ENCODE data around the gene HPSE. TPM values are rescaled to one million over a fixed set of nuclear protein-coding genes. Genes with fewer than 3 reads are reported as not detected.

HPSE gene
- total and polyA plus RNA-seq, 2 experiments from 2014 or later: 2.2 to 2.9 TPM

DNA sequence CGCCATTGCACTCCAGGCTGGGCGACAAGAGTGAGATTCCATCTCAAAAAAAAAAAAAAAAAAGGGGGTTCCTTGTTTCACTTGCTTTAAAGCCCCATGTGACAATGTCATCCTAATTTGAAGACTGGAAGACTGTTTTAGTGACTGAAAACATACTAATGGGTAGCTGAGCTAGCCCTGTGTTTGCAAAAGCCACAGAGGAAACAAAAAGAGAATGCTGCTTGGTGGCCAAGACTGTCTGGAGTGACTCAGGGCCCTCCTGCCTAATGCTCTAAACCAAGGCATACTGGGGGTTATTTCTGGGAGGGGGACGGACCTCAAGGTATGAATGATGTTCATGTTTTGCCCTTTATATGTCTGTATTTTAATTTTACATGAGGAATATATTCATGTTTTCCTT, 16.0 kb downstream of the HPSE start:
- DNase-seq (ENCODE audit: low spot score): no peak
- H3K4me2 ChIP-seq: no peak overlapping the region
- no peak for ATAC-seq
- Mint-ChIP-seq H3K9me3 (no peaks in the 10 kb centered on the region), H3K36me3 (ENCODE audit: low read depth) (no peaks in the 10 kb centered on the region), H3K27ac (no peak overlapping the region; the same call in 1 of the 2 replicates), H3K27me3 (ENCODE audit: insufficient read depth, low read depth, poor library complexity) (no peaks in the 10 kb centered on the region), H3K4me3 (no peak overlapping the region), H3K4me1 (no peaks in the 10 kb centered on the region)
- no peak overlapping the region for H3K4me3 ChIP-seq
- no peaks in the 10 kb centered on the region for H3K27me3 ChIP-seq (ENCODE audit: insufficient read depth)
- H3K9me2 ChIP-seq (ENCODE audit: insufficient read depth): no peaks in the 10 kb centered on the region
- no peak overlapping the region for H2AFZ ChIP-seq
- H3K4me1 ChIP-seq (ENCODE audit: insufficient read depth): no peaks in the 10 kb centered on the region
- H3K27ac ChIP-seq (ENCODE audit: low read depth): no peak overlapping the region
- H4K20me1 ChIP-seq (replicated peaks; ENCODE audit: insufficient read depth): no peaks in the 10 kb centered on the region
- H3K79me2 ChIP-seq (replicated peaks; ENCODE audit: insufficient read depth): no peaks in the 10 kb centered on the region
- TF ChIP-seq, protein P1, sequence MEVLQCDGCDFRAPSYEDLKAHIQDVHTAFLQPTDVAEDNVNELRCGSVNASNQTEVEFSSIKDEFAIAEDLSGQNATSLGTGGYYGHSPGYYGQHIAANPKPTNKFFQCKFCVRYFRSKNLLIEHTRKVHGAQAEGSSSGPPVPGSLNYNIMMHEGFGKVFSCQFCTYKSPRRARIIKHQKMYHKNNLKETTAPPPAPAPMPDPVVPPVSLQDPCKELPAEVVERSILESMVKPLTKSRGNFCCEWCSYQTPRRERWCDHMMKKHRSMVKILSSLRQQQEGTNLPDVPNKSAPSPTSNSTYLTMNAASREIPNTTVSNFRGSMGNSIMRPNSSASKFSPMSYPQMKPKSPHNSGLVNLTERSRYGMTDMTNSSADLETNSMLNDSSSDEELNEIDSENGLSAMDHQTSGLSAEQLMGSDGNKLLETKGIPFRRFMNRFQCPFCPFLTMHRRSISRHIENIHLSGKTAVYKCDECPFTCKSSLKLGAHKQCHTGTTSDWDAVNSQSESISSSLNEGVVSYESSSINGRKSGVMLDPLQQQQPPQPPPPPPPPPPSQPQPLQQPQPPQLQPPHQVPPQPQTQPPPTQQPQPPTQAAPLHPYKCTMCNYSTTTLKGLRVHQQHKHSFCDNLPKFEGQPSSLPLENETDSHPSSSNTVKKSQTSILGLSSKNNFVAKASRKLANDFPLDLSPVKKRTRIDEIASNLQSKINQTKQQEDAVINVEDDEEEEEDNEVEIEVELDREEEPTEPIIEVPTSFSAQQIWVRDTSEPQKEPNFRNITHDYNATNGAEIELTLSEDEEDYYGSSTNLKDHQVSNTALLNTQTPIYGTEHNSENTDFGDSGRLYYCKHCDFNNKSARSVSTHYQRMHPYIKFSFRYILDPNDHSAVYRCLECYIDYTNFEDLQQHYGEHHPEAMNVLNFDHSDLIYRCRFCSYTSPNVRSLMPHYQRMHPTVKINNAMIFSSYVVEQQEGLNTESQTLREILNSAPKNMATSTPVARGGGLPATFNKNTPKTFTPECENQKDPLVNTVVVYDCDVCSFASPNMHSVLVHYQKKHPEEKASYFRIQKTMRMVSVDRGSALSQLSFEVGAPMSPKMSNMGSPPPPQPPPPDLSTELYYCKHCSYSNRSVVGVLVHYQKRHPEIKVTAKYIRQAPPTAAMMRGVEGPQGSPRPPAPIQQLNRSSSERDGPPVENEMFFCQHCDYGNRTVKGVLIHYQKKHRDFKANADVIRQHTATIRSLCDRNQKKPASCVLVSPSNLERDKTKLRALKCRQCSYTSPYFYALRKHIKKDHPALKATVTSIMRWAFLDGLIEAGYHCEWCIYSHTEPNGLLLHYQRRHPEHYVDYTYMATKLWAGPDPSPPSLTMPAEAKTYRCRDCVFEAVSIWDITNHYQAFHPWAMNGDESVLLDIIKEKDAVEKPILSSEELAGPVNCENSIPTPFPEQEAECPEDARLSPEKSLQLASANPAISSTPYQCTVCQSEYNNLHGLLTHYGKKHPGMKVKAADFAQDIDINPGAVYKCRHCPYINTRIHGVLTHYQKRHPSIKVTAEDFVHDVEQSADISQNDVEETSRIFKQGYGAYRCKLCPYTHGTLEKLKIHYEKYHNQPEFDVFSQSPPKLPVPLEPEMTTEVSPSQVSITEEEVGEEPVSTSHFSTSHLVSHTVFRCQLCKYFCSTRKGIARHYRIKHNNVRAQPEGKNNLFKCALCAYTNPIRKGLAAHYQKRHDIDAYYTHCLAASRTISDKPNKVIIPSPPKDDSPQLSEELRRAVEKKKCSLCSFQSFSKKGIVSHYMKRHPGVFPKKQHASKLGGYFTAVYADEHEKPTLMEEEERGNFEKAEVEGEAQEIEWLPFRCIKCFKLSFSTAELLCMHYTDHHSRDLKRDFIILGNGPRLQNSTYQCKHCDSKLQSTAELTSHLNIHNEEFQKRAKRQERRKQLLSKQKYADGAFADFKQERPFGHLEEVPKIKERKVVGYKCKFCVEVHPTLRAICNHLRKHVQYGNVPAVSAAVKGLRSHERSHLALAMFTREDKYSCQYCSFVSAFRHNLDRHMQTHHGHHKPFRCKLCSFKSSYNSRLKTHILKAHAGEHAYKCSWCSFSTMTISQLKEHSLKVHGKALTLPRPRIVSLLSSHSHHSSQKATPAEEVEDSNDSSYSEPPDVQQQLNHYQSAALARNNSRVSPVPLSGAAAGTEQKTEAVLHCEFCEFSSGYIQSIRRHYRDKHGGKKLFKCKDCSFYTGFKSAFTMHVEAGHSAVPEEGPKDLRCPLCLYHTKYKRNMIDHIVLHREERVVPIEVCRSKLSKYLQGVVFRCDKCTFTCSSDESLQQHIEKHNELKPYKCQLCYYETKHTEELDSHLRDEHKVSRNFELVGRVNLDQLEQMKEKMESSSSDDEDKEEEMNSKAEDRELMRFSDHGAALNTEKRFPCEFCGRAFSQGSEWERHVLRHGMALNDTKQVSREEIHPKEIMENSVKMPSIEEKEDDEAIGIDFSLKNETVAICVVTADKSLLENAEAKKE (CRISPR knock-in tag; IDR thresholded peaks at IDR 0.05): no peak
- TF ChIP-seq, protein P2, sequence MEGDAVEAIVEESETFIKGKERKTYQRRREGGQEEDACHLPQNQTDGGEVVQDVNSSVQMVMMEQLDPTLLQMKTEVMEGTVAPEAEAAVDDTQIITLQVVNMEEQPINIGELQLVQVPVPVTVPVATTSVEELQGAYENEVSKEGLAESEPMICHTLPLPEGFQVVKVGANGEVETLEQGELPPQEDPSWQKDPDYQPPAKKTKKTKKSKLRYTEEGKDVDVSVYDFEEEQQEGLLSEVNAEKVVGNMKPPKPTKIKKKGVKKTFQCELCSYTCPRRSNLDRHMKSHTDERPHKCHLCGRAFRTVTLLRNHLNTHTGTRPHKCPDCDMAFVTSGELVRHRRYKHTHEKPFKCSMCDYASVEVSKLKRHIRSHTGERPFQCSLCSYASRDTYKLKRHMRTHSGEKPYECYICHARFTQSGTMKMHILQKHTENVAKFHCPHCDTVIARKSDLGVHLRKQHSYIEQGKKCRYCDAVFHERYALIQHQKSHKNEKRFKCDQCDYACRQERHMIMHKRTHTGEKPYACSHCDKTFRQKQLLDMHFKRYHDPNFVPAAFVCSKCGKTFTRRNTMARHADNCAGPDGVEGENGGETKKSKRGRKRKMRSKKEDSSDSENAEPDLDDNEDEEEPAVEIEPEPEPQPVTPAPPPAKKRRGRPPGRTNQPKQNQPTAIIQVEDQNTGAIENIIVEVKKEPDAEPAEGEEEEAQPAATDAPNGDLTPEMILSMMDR (conservative IDR thresholded peaks at IDR 0.05; ENCODE audit: low read depth in 2 of 2): no peak
- TF ChIP-seq, protein P3, sequence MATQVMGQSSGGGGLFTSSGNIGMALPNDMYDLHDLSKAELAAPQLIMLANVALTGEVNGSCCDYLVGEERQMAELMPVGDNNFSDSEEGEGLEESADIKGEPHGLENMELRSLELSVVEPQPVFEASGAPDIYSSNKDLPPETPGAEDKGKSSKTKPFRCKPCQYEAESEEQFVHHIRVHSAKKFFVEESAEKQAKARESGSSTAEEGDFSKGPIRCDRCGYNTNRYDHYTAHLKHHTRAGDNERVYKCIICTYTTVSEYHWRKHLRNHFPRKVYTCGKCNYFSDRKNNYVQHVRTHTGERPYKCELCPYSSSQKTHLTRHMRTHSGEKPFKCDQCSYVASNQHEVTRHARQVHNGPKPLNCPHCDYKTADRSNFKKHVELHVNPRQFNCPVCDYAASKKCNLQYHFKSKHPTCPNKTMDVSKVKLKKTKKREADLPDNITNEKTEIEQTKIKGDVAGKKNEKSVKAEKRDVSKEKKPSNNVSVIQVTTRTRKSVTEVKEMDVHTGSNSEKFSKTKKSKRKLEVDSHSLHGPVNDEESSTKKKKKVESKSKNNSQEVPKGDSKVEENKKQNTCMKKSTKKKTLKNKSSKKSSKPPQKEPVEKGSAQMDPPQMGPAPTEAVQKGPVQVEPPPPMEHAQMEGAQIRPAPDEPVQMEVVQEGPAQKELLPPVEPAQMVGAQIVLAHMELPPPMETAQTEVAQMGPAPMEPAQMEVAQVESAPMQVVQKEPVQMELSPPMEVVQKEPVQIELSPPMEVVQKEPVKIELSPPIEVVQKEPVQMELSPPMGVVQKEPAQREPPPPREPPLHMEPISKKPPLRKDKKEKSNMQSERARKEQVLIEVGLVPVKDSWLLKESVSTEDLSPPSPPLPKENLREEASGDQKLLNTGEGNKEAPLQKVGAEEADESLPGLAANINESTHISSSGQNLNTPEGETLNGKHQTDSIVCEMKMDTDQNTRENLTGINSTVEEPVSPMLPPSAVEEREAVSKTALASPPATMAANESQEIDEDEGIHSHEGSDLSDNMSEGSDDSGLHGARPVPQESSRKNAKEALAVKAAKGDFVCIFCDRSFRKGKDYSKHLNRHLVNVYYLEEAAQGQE (IDR thresholded peaks at IDR 0.05; ENCODE audit: unreplicated experiment): no peak
- TF ChIP-seq EZH2phosphoT487 (IDR thresholded peaks at IDR 0.05; ENCODE audit: unreplicated experiment) (no peak), JUNB (IDR thresholded peaks at IDR 0.05; ENCODE audit: unreplicated experiment) (no peak), EZH2 (IDR thresholded peaks at IDR 0.05; ENCODE audit: low read depth, unreplicated experiment) (no peak), ZNF114 (CRISPR knock-in tag; IDR thresholded peaks at IDR 0.05) (no peak), NANOG (IDR thresholded peaks at IDR 0.05; ENCODE audit: borderline replicate concordance) (no peak), STAT1 (IDR thresholded peaks at IDR 0.05; ENCODE audit: unreplicated experiment) (no peak)
- TF ChIP-seq, protein P4, sequence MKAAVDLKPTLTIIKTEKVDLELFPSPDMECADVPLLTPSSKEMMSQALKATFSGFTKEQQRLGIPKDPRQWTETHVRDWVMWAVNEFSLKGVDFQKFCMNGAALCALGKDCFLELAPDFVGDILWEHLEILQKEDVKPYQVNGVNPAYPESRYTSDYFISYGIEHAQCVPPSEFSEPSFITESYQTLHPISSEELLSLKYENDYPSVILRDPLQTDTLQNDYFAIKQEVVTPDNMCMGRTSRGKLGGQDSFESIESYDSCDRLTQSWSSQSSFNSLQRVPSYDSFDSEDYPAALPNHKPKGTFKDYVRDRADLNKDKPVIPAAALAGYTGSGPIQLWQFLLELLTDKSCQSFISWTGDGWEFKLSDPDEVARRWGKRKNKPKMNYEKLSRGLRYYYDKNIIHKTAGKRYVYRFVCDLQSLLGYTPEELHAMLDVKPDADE (IDR thresholded peaks at IDR 0.05): no peak
- no peaks in the 10 kb centered on the region for H3F3A ChIP-seq (replicated peaks; ENCODE audit: low read depth)
- H3K36me3 ChIP-seq (ENCODE audit: insufficient read depth): no peaks in the 10 kb centered on the region

Measured in GM23338 (cell line).